Measurements from ENCODE around the gene UTS2R.

GRCh38 chr17:82349287-82349701 lies 22.3 kb upstream of the UTS2R start:
- TF ChIP-seq CTCF (IDR thresholded peaks at IDR 0.05) (no peak), POLR2A (IDR thresholded peaks at IDR 0.05) (no peak)
